ENCODE measurements around the gene ELP6.

DNA sequence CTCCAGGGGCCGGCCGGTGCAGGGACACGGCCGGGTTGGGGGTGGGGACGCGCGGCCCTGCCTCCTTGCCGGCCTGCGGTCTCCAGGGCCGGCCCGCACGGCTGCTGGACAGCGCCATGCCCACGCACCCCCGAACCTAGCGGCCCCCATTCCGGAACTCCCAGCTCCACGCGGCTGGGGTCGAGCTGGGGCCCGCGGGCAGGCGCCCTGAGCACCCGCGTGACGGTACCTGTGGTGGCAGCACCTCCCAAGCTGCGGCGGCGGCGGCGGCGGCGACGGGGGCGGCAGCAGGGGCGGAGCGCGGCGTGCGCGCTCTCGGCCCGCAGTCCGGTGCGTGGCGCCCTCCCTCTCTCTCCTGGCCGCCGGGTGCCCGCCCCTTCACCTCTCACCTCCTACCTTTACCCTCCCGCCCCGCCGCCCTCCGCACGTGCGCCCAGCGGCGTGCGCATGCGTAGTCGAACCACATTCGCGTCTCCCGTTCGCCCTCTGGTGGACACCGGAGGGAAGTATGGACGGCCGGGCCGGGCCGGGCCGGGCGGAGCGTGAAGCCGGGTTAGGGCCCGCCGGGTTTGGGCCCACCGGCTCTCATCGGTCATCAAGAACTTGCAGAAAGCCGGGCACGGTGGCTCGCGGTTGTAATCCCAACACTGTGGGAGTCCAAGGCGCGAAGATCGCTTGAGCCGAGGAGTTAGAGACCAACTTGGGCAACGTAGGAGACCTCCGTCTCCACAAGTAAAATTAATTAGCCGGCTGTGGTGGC, 37.8 kb downstream of the ELP6 start, which contains the start of gene SCAP:
- TF ChIP-seq YY1 (IDR thresholded peaks at IDR 0.05; ENCODE audit: insufficient read depth, insufficient read length) (no peak), SUZ12 (IDR thresholded peaks at IDR 0.05; ENCODE audit: extremely low read depth, insufficient read depth, insufficient read length) (no peak), ZNF274 (IDR thresholded peaks at IDR 0.05; ENCODE audit: low read depth, low read length) (no peak)

Measured in NT2/D1 (cell line).